ENCODE measurements around the gene GOPC. TPM values are rescaled to one million over a fixed set of nuclear protein-coding genes. Genes with fewer than 3 reads are reported as not detected.
"Not testable (repeated sequence)": the region's sequence is repeated elsewhere in the genome, so short reads cannot be mapped to it uniquely, and the experiment has no call there.

GOPC gene
- total RNA-seq, 1 donor from 2014 or later, result 23.6 TPM

DNA sequence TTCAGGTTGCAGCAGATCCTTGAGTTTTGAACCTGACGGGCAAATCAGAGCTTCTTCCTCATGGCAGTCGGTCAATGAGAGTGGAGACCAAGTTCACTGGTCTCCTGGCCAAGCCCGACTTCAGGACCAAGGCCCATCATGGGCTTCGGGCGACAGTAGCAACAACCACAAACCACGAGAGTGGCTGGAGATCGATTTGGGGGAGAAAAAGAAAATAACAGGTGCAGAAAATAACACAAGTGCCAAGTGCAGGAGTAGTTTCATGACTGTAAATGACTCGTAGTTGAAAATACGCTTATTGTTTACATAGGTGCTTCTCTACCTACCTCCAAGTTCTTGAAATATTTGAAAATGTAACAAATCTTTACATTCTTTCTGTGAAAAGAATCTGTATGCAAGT lies 63.7 kb downstream of the GOPC start:
- no peaks in the 10 kb centered on the region for H3K9me3 Mint-ChIP-seq
- peaks cover 1% of the 10 kb centered on the region for H3K36me3 Mint-ChIP-seq (ENCODE audit: low read depth)
- peaks cover 7% of the 10 kb centered on the region for H3K27me3 Mint-ChIP-seq (ENCODE audit: insufficient read depth)
- DNase-seq (ENCODE audit: low spot score), result no peak
- no peaks in the 10 kb centered on the region for H3K4me1 Mint-ChIP-seq (ENCODE audit: low read depth)
- intact Hi-C loops (cut with micrococcal nuclease), result no loop called here
- H3K4me3 Mint-ChIP-seq, result no peak overlapping the region
- no peak overlapping the region for H3K27ac Mint-ChIP-seq

DNA sequence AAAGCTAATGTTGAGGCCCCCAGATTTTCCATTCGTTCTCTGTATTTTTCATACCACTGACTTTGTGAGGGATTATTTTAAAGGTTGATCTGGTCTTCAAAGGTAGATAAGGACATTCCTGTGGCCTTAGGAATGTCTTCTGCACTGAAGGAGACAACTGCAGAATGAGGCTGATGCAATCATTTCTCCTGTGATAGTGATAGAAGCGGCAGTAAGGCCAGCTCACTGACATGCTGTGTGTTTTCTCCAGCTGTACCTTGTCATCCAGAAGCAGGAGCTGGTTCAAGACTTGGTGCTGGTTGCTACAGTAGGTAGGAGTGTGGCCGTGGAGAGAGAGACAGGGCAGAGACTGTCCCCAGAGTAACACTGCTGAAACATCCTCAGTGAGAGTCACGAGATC lies 66.0 kb downstream of the GOPC start:
- Mint-ChIP-seq H3K27me3 (ENCODE audit: insufficient read depth) (peaks cover 7% of the 10 kb centered on the region), H3K9me3 (no peaks in the 10 kb centered on the region), H3K4me3 (no peak overlapping the region), H3K4me1 (ENCODE audit: low read depth) (no peaks in the 10 kb centered on the region), H3K36me3 (ENCODE audit: low read depth) (peaks cover 1% of the 10 kb centered on the region), H3K27ac (no peak overlapping the region)
- intact Hi-C loops (cut with micrococcal nuclease), result no loop called here
- DNase-seq (ENCODE audit: low spot score), result no peak

DNA sequence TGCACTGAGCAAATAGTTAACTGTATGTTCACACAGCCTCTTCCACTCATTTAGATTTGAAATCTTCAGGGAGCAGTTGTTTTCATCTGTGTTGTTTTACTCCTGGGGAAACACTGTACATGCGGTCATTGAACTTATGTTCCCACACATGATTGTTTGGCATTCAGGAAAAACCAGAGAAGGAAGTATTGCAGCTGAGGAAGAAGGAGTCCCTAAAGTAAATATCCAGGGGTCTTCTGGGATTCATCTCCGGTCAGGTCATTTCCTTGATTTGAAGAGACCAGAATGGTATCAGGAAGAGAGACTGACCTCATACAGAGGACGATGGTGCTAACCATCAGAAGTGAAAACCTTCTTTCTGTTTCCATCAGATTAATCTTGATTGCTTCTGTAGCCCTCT lies 67.3 kb downstream of the GOPC start:
- Mint-ChIP-seq H3K9me3 (no peaks in the 10 kb centered on the region), H3K4me1 (ENCODE audit: low read depth) (no peaks in the 10 kb centered on the region), H3K4me3 (no peak overlapping the region), H3K27me3 (ENCODE audit: insufficient read depth) (peaks cover 7% of the 10 kb centered on the region), H3K36me3 (ENCODE audit: low read depth) (peaks cover 1% of the 10 kb centered on the region), H3K27ac (no peak overlapping the region)
- intact Hi-C loops (cut with micrococcal nuclease), result no loop called here
- no peak for DNase-seq (ENCODE audit: low spot score)

DNA sequence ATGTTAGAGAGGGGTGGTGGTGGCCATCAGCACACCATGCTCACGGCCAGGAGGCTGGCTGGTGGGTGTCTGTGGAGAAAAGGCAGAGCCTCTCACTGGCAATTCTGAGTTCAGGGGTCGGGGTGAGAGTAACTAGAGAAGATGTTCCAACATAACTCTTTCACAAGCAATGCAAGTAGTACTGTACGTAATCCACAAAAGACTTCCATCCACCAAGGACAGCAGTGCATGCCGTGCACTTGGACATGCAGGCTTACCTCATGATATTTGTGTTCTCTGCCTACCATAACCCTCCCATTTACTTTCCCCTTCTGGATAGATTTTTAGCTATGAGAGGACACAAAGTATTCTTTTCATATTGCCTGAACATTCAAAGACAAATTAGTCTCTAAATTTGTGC lies 68.5 kb downstream of the GOPC start:
- intact Hi-C loops (cut with micrococcal nuclease), result no loop called here
- H3K9me3 Mint-ChIP-seq, result no peaks in the 10 kb centered on the region
- no peak overlapping the region for H3K27ac Mint-ChIP-seq
- peaks cover 7% of the 10 kb centered on the region for H3K27me3 Mint-ChIP-seq (ENCODE audit: insufficient read depth)
- H3K4me1 Mint-ChIP-seq (ENCODE audit: low read depth), result no peaks in the 10 kb centered on the region
- no peak overlapping the region for H3K4me3 Mint-ChIP-seq
- H3K36me3 Mint-ChIP-seq (ENCODE audit: low read depth), result peaks cover 1% of the 10 kb centered on the region
- no peak for DNase-seq (ENCODE audit: low spot score)

DNA sequence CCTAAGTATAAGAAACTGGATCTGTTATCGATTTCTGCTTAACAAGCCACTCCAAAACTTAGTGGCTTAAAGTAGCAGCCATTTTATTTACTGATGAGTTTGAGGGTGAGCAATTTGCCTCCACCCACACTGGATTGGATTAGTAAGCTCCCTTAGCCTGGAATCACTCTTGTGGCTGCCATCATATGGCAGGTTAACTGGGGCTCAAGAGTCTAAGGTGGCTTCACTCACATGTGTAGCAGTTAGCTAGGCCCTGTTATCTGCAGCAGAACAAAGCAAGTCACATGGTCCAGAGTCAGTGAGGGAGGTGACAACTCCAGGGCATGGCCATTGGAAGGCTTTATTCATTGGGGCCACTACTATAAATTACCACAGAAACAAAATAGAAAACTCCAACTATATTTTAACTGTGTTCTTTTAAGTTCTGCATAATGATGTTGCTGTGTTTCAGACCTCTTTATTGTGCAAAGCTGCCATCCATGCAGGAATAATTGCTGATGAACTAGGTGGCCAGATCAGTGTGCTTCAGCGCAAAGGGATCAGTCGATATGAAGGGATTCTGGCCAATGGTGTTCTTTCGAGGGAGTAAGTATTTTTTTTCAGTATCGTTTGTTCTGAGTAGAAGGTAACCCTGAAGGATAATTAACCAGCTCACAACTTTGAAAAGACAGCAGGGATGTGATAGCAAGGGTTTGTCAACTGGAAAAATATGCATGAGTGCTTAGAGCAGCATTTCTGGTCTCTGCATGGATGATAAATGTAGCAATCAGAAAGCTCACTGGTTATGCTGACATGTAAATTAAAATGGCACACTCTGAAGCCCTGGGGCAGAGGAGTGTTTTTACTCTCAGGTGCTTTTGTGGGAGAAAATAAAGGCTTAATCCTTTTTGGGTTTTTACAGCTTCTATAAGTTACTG lies 70.2 kb downstream of the GOPC start:
- intact Hi-C loops (cut with micrococcal nuclease), result no loop called here
- H3K36me3 Mint-ChIP-seq (ENCODE audit: low read depth), result peaks cover 1% of the 10 kb centered on the region

DNA sequence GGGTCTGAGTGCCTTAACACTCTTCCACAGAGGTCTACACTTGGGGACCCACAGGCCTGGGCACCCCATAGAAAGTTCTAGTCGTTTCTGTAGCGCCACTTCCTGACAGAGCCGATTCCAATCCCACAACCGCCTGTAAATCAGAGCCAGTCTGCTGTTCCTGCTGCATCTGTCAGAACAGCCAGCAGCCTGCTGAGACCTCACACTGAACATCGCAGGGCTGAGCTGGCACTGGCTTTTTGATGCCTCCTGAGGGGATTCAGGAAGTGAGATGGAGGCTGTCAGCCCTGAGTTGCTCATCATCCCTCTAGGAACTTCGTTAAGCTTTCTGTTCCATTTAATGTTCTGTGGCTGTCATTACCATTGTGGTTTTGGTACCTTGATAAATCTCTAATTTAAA lies 71.0 kb downstream of the GOPC start:
- no peak for DNase-seq (ENCODE audit: low spot score)

More for the DNA sequence above, 70.2 kb downstream of the GOPC start:
- no peak overlapping the region for H3K27ac Mint-ChIP-seq
- H3K27me3 Mint-ChIP-seq (ENCODE audit: insufficient read depth), result peaks cover 2% of the 10 kb centered on the region
- H3K4me1 Mint-ChIP-seq (ENCODE audit: low read depth), result no peaks in the 10 kb centered on the region
- no peak for DNase-seq (ENCODE audit: low spot score)
- no peaks in the 10 kb centered on the region for H3K9me3 Mint-ChIP-seq
- H3K4me3 Mint-ChIP-seq, result no peak overlapping the region

DNA sequence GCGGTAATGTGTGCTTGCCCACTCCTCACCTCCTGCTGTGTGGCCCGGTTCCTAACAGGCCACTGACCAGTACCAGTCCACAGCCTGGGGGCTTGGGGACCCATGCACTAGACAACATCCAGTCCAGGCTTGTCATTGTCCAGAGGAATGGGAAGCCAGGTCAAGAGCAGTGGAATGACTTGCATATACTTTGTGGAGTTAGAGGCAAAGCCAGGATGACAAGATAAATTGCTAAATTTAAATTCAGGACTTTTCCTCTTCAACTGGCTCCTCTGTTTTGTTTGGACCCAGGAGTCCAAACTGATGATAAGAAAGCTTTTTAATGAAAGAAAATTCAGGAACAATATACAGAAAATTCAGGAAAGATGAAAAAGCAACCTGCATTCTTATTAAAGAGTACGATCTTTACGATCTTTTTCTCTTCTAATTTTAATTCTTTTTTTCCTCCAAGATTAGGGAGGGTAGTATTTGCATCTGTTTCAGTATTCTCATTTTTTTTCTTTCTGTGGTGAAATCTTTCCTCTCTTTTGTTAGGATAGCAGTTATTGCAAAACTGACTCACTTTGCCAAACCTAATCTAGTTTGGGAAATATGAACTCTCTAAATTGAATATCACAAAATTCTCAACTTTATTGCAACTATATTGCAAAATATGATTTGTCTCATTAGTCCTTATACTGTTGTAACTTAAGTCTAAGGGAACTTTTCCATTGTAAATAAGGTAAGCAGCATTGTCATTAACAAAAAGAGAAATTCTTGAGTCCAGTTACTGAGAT lies 71.7 kb downstream of the GOPC start:
- peaks cover 1% of the 10 kb centered on the region for H3K36me3 Mint-ChIP-seq (ENCODE audit: low read depth)
- no peak for DNase-seq (ENCODE audit: low spot score)
- peaks cover 7% of the 10 kb centered on the region for H3K27me3 Mint-ChIP-seq (ENCODE audit: insufficient read depth)
- H3K4me3 Mint-ChIP-seq, result no peak overlapping the region
- H3K27ac Mint-ChIP-seq, result no peak overlapping the region
- H3K9me3 Mint-ChIP-seq, result no peaks in the 10 kb centered on the region
- intact Hi-C loops (cut with micrococcal nuclease), result no loop called here
- no peaks in the 10 kb centered on the region for H3K4me1 Mint-ChIP-seq (ENCODE audit: low read depth)

More for the DNA sequence above, 71.0 kb downstream of the GOPC start:
- peaks cover 1% of the 10 kb centered on the region for H3K36me3 Mint-ChIP-seq (ENCODE audit: low read depth)
- H3K27me3 Mint-ChIP-seq (ENCODE audit: insufficient read depth), result peaks cover 7% of the 10 kb centered on the region
- intact Hi-C loops (cut with micrococcal nuclease), result no loop called here
- H3K9me3 Mint-ChIP-seq, result no peaks in the 10 kb centered on the region
- H3K4me3 Mint-ChIP-seq, result no peak overlapping the region
- H3K27ac Mint-ChIP-seq, result no peak overlapping the region
- H3K4me1 Mint-ChIP-seq (ENCODE audit: low read depth), result no peaks in the 10 kb centered on the region

DNA sequence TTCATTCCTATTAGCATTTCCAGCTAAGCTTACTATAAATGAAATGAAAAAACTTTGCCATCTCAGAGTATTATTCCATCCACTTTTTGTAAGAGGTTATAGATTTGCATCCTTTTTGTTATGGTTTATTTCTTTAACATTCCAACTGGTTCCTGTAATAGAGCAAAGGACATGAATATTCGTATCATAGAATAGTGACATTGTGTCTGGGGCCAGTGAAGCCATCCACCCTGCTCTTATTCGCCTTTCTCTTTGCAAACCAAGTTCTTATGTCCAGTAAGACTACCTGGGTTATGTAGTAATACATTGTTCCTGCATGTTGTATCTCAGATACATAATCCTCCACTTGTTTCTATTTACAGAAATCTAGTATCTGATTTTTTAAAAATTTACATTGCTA lies 76.7 kb downstream of the GOPC start:
- intact Hi-C loops (cut with micrococcal nuclease), result no loop called here
- DNase-seq (ENCODE audit: low spot score), result no peak
- no peak overlapping the region for H3K27ac Mint-ChIP-seq
- no peaks in the 10 kb centered on the region for H3K9me3 Mint-ChIP-seq
- H3K36me3 Mint-ChIP-seq (ENCODE audit: low read depth), result no peaks in the 10 kb centered on the region
- H3K4me1 Mint-ChIP-seq (ENCODE audit: low read depth), result no peaks in the 10 kb centered on the region
- H3K4me3 Mint-ChIP-seq, result no peak overlapping the region
- peaks cover 6% of the 10 kb centered on the region for H3K27me3 Mint-ChIP-seq (ENCODE audit: insufficient read depth)

DNA sequence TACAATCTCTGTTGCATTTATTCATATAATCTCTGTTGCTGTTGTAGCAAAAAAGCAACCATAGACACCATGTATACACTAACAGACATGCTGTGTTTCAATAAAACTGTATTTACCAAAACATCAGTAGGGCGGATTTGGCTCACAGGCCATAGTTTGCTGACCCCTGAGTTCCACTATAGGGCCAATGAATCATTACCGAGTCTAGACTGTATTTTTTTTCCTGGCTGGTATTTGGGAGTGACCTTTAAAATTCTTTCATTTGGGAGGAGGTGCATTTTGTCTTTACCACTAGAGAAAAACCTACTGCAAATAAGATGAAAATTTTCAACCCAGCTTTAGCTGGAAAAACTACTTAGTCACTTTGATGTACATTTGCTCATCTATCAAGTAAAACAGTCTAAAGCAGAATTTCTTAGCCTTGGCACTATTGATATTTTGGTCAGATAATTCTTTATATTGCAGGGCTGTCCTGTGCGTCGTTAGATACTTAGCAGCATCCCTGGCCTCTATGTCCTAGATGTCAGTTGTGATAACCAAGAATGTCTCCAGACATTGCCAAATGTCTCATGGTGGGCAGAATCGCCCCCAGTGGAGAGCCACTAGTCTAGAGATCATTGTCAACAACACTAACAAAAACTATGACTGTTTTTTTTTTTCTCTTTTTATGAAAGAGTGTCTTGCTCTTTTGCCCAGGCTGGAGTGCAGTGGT lies 80.4 kb downstream of the GOPC start:
- no peak overlapping the region for H3K4me3 Mint-ChIP-seq
- H3K36me3 Mint-ChIP-seq (ENCODE audit: low read depth), result no peaks in the 10 kb centered on the region
- H3K27me3 Mint-ChIP-seq (ENCODE audit: insufficient read depth), result peaks cover 5% of the 10 kb centered on the region
- H3K9me3 Mint-ChIP-seq, result no peaks in the 10 kb centered on the region
- intact Hi-C loops (cut with micrococcal nuclease), result no loop called here
- H3K4me1 Mint-ChIP-seq (ENCODE audit: low read depth), result no peaks in the 10 kb centered on the region
- DNase-seq (ENCODE audit: low spot score), result no peak
- no peak overlapping the region for H3K27ac Mint-ChIP-seq

DNA sequence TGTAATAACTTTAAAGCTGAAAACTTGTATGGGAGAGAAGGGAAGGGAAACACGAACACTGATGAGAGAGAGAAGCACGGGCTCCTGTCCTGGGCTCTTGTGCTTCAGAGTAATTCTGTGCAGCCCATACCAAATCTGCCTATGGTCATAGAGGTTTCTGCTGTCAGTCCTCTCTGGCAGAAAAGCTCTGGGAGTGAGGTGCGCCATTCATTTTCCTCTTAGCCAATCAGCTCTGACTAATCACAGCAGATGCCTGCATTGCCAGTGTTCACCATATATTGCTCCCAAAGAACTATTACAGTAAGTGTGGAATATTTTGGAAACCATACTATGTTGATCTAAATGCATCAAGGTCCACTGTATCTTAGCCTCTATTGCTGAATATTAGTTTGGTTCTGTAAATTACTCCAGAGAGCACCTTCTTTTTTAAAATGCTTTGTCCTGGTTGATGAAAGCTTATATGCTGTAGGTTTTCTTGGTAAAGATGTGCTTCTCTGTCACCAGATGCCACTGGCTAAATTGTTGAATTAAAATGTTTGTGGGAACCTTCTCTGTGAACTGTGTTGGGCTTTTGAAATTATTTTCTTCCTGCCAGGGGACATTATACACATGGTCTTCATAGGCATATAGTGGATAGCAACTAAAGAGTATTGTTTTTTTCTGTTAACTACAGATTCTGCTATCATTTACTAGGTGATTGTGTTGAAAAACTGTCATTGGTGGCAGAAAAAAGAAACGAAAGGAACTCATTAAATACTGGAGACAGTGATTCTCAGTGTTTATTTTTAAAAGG lies 81.5 kb downstream of the GOPC start:
- no peak overlapping the region for H3K4me3 Mint-ChIP-seq
- H3K4me1 Mint-ChIP-seq (ENCODE audit: low read depth), result no peaks in the 10 kb centered on the region
- no peaks in the 10 kb centered on the region for H3K36me3 Mint-ChIP-seq (ENCODE audit: low read depth)
- no peak overlapping the region for H3K27ac Mint-ChIP-seq
- intact Hi-C loops (cut with micrococcal nuclease), result no loop called here
- H3K27me3 Mint-ChIP-seq (ENCODE audit: insufficient read depth), result peaks cover 1% of the 10 kb centered on the region
- DNase-seq (ENCODE audit: low spot score), result no peak
- no peaks in the 10 kb centered on the region for H3K9me3 Mint-ChIP-seq

DNA sequence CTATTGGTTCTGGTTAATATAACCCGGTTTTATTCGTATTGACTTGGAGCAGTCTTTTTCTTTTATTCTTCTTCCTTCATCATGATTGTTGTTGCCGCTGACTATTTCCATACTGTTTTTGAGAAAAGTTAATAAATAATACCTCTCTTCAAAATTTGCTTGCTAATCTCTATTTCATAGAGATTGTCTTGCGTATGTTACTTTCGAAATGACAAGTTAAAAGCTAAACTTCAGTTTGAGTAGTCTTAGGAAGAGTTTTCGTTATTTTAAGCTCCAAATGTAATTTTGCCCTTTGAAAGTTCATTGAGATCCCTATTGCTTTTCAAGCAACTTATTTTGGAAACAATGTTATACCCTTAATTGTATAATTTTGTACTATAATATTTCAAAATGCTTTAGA lies 83.4 kb downstream of the GOPC start:
- no peak overlapping the region for H3K27ac Mint-ChIP-seq
- no peaks in the 10 kb centered on the region for H3K36me3 Mint-ChIP-seq (ENCODE audit: low read depth)
- H3K4me1 Mint-ChIP-seq (ENCODE audit: low read depth), result no peaks in the 10 kb centered on the region
- no peak for DNase-seq (ENCODE audit: low spot score)
- H3K9me3 Mint-ChIP-seq, result no peaks in the 10 kb centered on the region
- intact Hi-C loops (cut with micrococcal nuclease), result no loop called here
- no peak overlapping the region for H3K4me3 Mint-ChIP-seq
- peaks cover 3% of the 10 kb centered on the region for H3K27me3 Mint-ChIP-seq (ENCODE audit: insufficient read depth)

DNA sequence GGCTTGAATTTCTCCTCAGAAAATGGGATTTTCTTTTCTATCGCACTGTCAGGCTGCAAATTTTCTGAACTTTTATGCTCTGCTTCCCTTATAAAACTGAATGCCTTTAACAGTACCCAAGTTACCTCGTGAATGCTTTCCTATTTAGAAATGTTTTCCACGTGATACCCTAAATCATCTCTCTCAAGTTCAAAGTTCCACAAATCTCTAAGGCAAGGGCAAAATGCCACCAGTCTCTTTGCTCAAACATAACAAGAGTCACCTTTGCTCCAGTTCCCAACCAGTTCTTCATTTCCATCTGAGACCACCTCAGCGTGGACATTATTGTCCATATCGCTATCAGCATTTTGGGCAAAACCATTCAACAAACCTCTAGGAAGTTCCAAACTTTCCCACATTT lies 84.3 kb downstream of the GOPC start:
- H3K27me3 Mint-ChIP-seq (ENCODE audit: insufficient read depth); intact Hi-C loops (cut with micrococcal nuclease): not testable (repeated sequence)

More for the DNA sequence above, 84.3 kb downstream of the GOPC start:
- H3K27ac Mint-ChIP-seq; H3K4me1 Mint-ChIP-seq (ENCODE audit: low read depth); DNase-seq (ENCODE audit: low spot score); H3K9me3 Mint-ChIP-seq; H3K4me3 Mint-ChIP-seq; H3K36me3 Mint-ChIP-seq (ENCODE audit: low read depth): not testable (repeated sequence)
